A549 (cell line): Measurements from ENCODE around the gene PCGF2. TPM values are rescaled to one million over a fixed set of nuclear protein-coding genes. Genes with fewer than 3 reads are reported as not detected.

Source experiments
- ATAC-seq, 2 experiments: fragments of 200-7000 bp in 1 of 2; fragments of >200 bp in 1 of 2; cut with Nextera tagmentation in 1 of 2; cut with Tn5 transposase in 1 of 2; 3 replicates each; pipeline versions ENCODE4 v1.8.0 to v1.9.1; 2018 to 2020; ENCODE audit warnings: mild to moderate bottlenecking in 1 of 2, moderate library complexity in 1 of 2
- CTCF ChIA-PET: fragments of 300-600 bp; sonication (Branson Sonifier 250); formaldehyde crosslinking; extraction: SDS; loops from one replicate; lab custom pipeline; 2021; ENCODE audit warnings: antibody characterized with exemption, inconsistent platforms; lab: Yijun Ruan, JAX
- POLR2A ChIA-PET: fragments of 350-600 bp; formaldehyde crosslinking; extraction: SDS; loops from one replicate; lab custom pipeline; 2021; ENCODE audit warnings: antibody characterized with exemption, inconsistent platforms; lab: Yijun Ruan, JAX
- DNase-seq, 2 experiments: peaks; one replicate each; pipeline versions ENCODE4 v3.0.0 to v3.0.0-alpha.2; 2011 to 2016; ENCODE audit warnings: low read depth in 1 of 2, low spot score in 1 of 2
- FAIRE-seq: peaks from 2 replicates; lab custom pipeline; 2011; peaks lifted over from hg19 to GRCh38; lab: Jason Lieb, UNC
- H3K27ac ChIP-seq, 2 experiments: fragments of >200 bp; sonication (Bioruptor Twin); formaldehyde crosslinking; 3 replicates each; pipeline ENCODE4 v1.5.1; 2016 to 2017
- H3K4me1 ChIP-seq: fragments of >200 bp; sonication (Bioruptor Twin); formaldehyde crosslinking; 3 replicates; pipeline ENCODE4 v1.6.1; 2016
- H3K4me2 ChIP-seq: fragments of >200 bp; sonication (Bioruptor Twin); formaldehyde crosslinking; 3 replicates; pipeline ENCODE4 v1.6.1; 2016
- H3K4me3 ChIP-seq: fragments of >200 bp; sonication (Bioruptor Twin); formaldehyde crosslinking; 3 replicates; pipeline ENCODE4 v1.5.1; 2016
- H3K9me3 ChIP-seq: fragments of >200 bp; sonication (Bioruptor Twin); formaldehyde crosslinking; 3 replicates; pipeline ENCODE4 v1.6.1; 2016
- BHLHE40 ChIP-seq: IDR thresholded peaks from 2 replicates; pipeline ENCODE4 v1.6.1; 2012; ENCODE audit warnings: low read depth, low read length, inconsistent platforms
- CEBPB ChIP-seq, 2 experiments: fragments of >200 bp in 1 of 2; sonication (Bioruptor Twin) in 1 of 2; formaldehyde crosslinking in 1 of 2; IDR thresholded peaks; 2 replicates each; pipeline ENCODE4 v1.6.1; 2012 to 2016
- CHD2 ChIP-seq: fragments of 150-350 bp; IDR thresholded peaks from 2 replicates; pipeline ENCODE4 v1.6.1; 2014; ENCODE audit warnings: low read length; ENCODE audit not compliant: partially characterized antibody
- EHF ChIP-seq: fragments of 250-450 bp; sonication (Bioruptor Pico); IDR thresholded peaks from 2 replicates; pipeline ENCODE4 v1.5.0; 2020; ENCODE audit warnings: mild to moderate bottlenecking
- EHMT2 ChIP-seq: fragments of 200-600 bp; sonication (generic); IDR thresholded peaks from 2 replicates; pipeline ENCODE4 v1.6.1; 2016; ENCODE audit warnings: antibody characterized with exemption, low read depth, mild to moderate bottlenecking, moderate library complexity
- HDAC2 ChIP-seq: fragments of 200-600 bp; sonication (generic); IDR thresholded peaks from 2 replicates; pipeline ENCODE4 v1.6.1; 2016
- HOXA7 ChIP-seq: fragments of 250-450 bp; sonication (Bioruptor Pico); IDR thresholded peaks from 2 replicates; pipeline ENCODE4 v1.5.0; 2020; ENCODE audit warnings: mild to moderate bottlenecking, moderate library complexity
- HOXB13 ChIP-seq: fragments of 250-450 bp; sonication (Bioruptor Pico); IDR thresholded peaks from 2 replicates; pipeline ENCODE4 v1.5.0; 2020; ENCODE audit warnings: low read depth, mild to moderate bottlenecking, moderate library complexity
- JUN ChIP-seq, 2 experiments: fragments of >200 bp; sonication (Bioruptor Twin); formaldehyde crosslinking; IDR thresholded peaks; 2 replicates in 1 of 2; 3 replicates in 1 of 2; pipeline ENCODE4 v1.6.1; 2016 to 2017
- JUNB ChIP-seq: fragments of >200 bp; sonication (Bioruptor Twin); formaldehyde crosslinking; IDR thresholded peaks from 2 replicates; pipeline ENCODE4 v1.6.1; 2016
- KDM1A ChIP-seq: fragments of 200-600 bp; sonication (generic); IDR thresholded peaks from 2 replicates; pipeline ENCODE4 v1.6.1; 2016; ENCODE audit warnings: low read depth, mild to moderate bottlenecking
- KDM5A ChIP-seq: fragments of 200-600 bp; sonication (generic); IDR thresholded peaks from 2 replicates; pipeline ENCODE4 v1.6.1; 2016; ENCODE audit warnings: antibody characterized with exemption, mild to moderate bottlenecking
- MAZ ChIP-seq: fragments of 150-350 bp; IDR thresholded peaks from 2 replicates; pipeline ENCODE4 v1.6.1; 2014; ENCODE audit warnings: antibody characterized with exemption, low read depth, low read length, borderline replicate concordance
- MYC ChIP-seq: IDR thresholded peaks from 2 replicates; pipeline ENCODE4 v1.6.1; 2012; ENCODE audit warnings: mild to moderate bottlenecking, inconsistent platforms, low read length, improper control_type of control experiment, borderline replicate concordance
- NFE2L2 ChIP-seq: fragments of 150-350 bp; conservative IDR thresholded peaks from 2 replicates; pipeline ENCODE4 v1.6.1; 2014; ENCODE audit warnings: low read length
- NPAS2 ChIP-seq: fragments of 250-450 bp; sonication (Bioruptor Pico); IDR thresholded peaks from 2 replicates; pipeline ENCODE4 v1.8.0; 2022; ENCODE audit warnings: mild to moderate bottlenecking, moderate library complexity, borderline replicate concordance
- PHF8 ChIP-seq: fragments of 200-600 bp; sonication (generic); IDR thresholded peaks from 2 replicates; pipeline ENCODE4 v1.6.1; 2016; ENCODE audit warnings: low read depth, mild to moderate bottlenecking, antibody characterized with exemption, moderate library complexity, borderline replicate concordance
- POLR2A ChIP-seq: IDR thresholded peaks from 2 replicates; pipeline ENCODE4 v1.6.1; 2012; ENCODE audit warnings: mild to moderate bottlenecking, low read length
- RAD21 ChIP-seq, 2 experiments: fragments of >200 bp in 1 of 2; sonication (Bioruptor Twin) in 1 of 2; formaldehyde crosslinking in 1 of 2; IDR thresholded peaks in 1 of 2; conservative IDR thresholded peaks in 1 of 2; 2 replicates in 1 of 2; 3 replicates in 1 of 2; pipeline ENCODE4 v1.6.1; 2012 to 2018; ENCODE audit warnings: inconsistent platforms in 1 of 2
- RFX5 ChIP-seq: fragments of 450-650 bp; IDR thresholded peaks from 2 replicates; pipeline ENCODE4 v1.7.1; 2014; ENCODE audit warnings: antibody characterized with exemption, mild to moderate bottlenecking, moderate library complexity
- SMC3 ChIP-seq: fragments of >200 bp; sonication (Bioruptor Twin); formaldehyde crosslinking; IDR thresholded peaks from 3 replicates; pipeline ENCODE4 v1.6.1; 2018; ENCODE audit warnings: inconsistent platforms
- SREBF2 ChIP-seq: fragments of 450-650 bp; IDR thresholded peaks from 2 replicates; pipeline ENCODE4 v1.6.1; 2014; ENCODE audit warnings: mild to moderate bottlenecking, moderate library complexity
- TP53 ChIP-seq: fragments of 250-450 bp; sonication (Bioruptor Pico); IDR thresholded peaks from 2 replicates; pipeline ENCODE4 v1.5.0; 2021; ENCODE audit warnings: mild to moderate bottlenecking, moderate library complexity
- ZFP36 ChIP-seq: fragments of 450-650 bp; IDR thresholded peaks from 2 replicates; pipeline ENCODE4 v1.6.1; 2014; ENCODE audit warnings: borderline replicate concordance; ENCODE audit not compliant: partially characterized antibody
- ZNF302 ChIP-seq: fragments of 250-450 bp; sonication (Bioruptor Pico); IDR thresholded peaks from 2 replicates; pipeline ENCODE4 v1.9.0; 2021; ENCODE audit warnings: inconsistent platforms, mild to moderate bottlenecking, moderate library complexity
- ZSCAN20 ChIP-seq: fragments of 250-450 bp; sonication (Bioruptor Pico); IDR thresholded peaks from 2 replicates; pipeline ENCODE4 v1.8.0; 2022; ENCODE audit warnings: mild to moderate bottlenecking, moderate library complexity
- WGBS: methylation state at CpG from one replicate; pipeline ENCODE4 v1.1.6; 2017; ENCODE audit errors: missing lambda C conversion rate; 5-methylcytosine and 5-hydroxymethylcytosine counted together
- polyA plus RNA-seq, 4 experiments: library from polyadenylated mRNA; depleted of rRNA in 3 of 4; stranded (reverse); fragments of >200 nt; fragmentation: RNase III in 1 of 4; extraction: RNeasy Plus Mini Kit Qiagen cat#74134 plus additional on column Dnase treatment in 1 of 4; gene quantifications; 2 replicates in 3 of 4; 3 replicates in 1 of 4; pipeline ENCODE4 v1.2.3, GENCODE V29; 2011 to 2017
- TF ChIP-seq, protein P1 (sequence below): fragments of 250-450 bp; sonication (Bioruptor Pico); IDR thresholded peaks from 2 replicates; pipeline ENCODE4 v1.5.0; 2020; ENCODE audit warnings: low read depth, mild to moderate bottlenecking, moderate library complexity
- TF ChIP-seq, protein P2 (sequence below): fragments of >200 bp; sonication (Bioruptor Twin); formaldehyde crosslinking; IDR thresholded peaks from 3 replicates; pipeline ENCODE4 v1.5.1; 2016
- TF ChIP-seq, protein P3 (sequence below): fragments of 250-450 bp; sonication (Bioruptor Pico); IDR thresholded peaks from 2 replicates; pipeline ENCODE4 v1.5.0; 2021; ENCODE audit warnings: mild to moderate bottlenecking, moderate library complexity, borderline replicate concordance
- TF ChIP-seq, protein P4 (sequence below): IDR thresholded peaks from 2 replicates; pipeline ENCODE4 v1.6.1; 2012
- TF ChIP-seq, protein P5 (sequence below): IDR thresholded peaks from 2 replicates; pipeline ENCODE4 v1.6.1; 2012; ENCODE audit warnings: low read depth, borderline replicate concordance
- TF ChIP-seq, protein P6 (sequence below): fragments of 150-350 bp; IDR thresholded peaks from 2 replicates; pipeline ENCODE4 v1.6.1; 2014; ENCODE audit warnings: low read depth, mild to moderate bottlenecking, low read length
- TF ChIP-seq, protein P7 (sequence below): fragments of >200 bp; sonication (Bioruptor Twin); formaldehyde crosslinking; IDR thresholded peaks from 2 replicates; pipeline ENCODE4 v1.6.1; 2016

PCGF2 gene
- polyA plus RNA-seq, 2 of the 4 experiments (the other 2 are of a cell fraction): 19.9 to 43.6 TPM

DNA sequence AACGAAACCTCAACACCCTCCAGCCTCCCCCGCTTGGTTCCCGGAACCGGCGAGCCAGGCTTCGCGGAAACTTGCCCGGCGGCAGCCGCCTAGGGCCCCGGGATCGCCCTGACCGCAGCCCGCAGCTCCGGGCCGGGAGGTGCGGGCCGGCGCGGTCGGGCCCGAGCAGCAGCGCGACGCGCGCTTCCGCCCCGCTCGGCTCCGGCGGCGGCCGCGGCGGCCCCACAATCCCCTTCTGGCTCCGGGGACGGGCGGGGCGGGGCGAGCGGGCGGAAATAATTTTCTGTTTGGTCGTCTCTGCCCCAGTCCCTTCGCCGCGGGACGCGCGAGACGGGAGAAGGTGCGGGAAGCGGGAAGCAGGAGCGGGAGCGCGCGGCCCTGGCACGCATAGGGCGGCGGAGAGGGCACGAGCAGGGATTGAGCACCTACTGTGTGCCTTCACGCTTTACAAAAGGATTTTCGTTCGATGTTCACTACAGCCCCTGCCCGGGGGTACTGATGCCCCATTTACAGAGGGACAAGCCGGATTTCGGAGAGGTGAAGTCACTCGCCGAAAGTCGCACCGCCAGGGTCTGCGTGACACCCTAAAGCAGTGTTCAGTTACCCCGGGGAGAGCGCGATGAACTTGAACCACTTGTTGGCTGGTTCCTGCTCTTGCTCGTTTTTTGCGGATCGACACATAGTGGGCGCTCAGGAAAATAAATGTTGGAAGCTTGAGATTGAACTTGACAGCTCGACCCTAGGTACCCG lies 45.8 kb downstream of the PCGF2 start:
- CTCF ChIA-PET: interaction anchor here (0.6 to 6.8 kb wide), 7 partner anchors 8 to 466 kb away, joined by 3 to 41 read pairs (median 7); partner anchors contain the start of gene CISD3
- WGBS: 4% methylated on average over 42 of the region's 81 CpGs
- peaks cover 47% of the 10 kb centered on the region for H3K4me1 ChIP-seq
- ATAC-seq (peak; percentile 67 to 78), FAIRE-seq (no peak), DNase-seq (peak; percentile 90 to 94)
- no peaks in the 10 kb centered on the region for H3K9me3 ChIP-seq
- H3K4me3 ChIP-seq: peak overlapping the region; percentile 56
- peak overlapping the region; percentile 84 to 96 for H3K27ac ChIP-seq
- peak overlapping the region; percentile 92 for H3K4me2 ChIP-seq
- POLR2A ChIA-PET: interaction anchor here (0.6 to 1.5 kb wide), 3 partner anchors 50 to 1774 kb away, joined by 3 to 5 read pairs (median 4); partner anchors contain the start of gene PSMB3
- TF ChIP-seq, protein P1, sequence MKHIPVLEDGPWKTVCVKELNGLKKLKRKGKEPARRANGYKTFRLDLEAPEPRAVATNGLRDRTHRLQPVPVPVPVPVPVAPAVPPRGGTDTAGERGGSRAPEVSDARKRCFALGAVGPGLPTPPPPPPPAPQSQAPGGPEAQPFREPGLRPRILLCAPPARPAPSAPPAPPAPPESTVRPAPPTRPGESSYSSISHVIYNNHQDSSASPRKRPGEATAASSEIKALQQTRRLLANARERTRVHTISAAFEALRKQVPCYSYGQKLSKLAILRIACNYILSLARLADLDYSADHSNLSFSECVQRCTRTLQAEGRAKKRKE: peak; percentile 98
- TF ChIP-seq CHD2 (peak; percentile 89), EHF (CRISPR knock-in tag) (peak; percentile 97), RAD21 (conservative IDR thresholded peaks at IDR 0.05 in 1 of 2, IDR thresholded peaks at IDR 0.05 in 1 of 2) (no peak), ZNF302 (CRISPR knock-in tag) (peak; percentile 82; the same call in 1 of the 2 replicates), RFX5 (no peak), SREBF2 (no peak), MAZ (no peak), TP53 (CRISPR knock-in tag) (peak; percentile 90), EHMT2 (no peak), JUN (IDR thresholded peaks at IDR 0.05) (peak; percentile 65 to 92; a peak in 4 of 5 replicates), HOXA7 (CRISPR knock-in tag) (0 out of 2 replicates have a peak, but pooled peaks have one; percentile 66), POLR2A (peak; percentile 85), NFE2L2 (no peak), KDM5A (no peak), HOXB13 (CRISPR knock-in tag) (peak; percentile 96), HDAC2 (no peak), MYC (no peak), BHLHE40 (no peak), PHF8 (peak; percentile 75; the same call in 1 of the 2 replicates), ZFP36 (no peak), ZSCAN20 (CRISPR knock-in tag) (peak; percentile 32; the same call in 1 of the 2 replicates), CEBPB (IDR thresholded peaks at IDR 0.05) (no peak), NPAS2 (CRISPR knock-in tag) (peak; percentile 28; the same call in 1 of the 2 replicates), KDM1A (no peak), JUNB (no peak), SMC3 (no peak)
- TF ChIP-seq, protein P2, sequence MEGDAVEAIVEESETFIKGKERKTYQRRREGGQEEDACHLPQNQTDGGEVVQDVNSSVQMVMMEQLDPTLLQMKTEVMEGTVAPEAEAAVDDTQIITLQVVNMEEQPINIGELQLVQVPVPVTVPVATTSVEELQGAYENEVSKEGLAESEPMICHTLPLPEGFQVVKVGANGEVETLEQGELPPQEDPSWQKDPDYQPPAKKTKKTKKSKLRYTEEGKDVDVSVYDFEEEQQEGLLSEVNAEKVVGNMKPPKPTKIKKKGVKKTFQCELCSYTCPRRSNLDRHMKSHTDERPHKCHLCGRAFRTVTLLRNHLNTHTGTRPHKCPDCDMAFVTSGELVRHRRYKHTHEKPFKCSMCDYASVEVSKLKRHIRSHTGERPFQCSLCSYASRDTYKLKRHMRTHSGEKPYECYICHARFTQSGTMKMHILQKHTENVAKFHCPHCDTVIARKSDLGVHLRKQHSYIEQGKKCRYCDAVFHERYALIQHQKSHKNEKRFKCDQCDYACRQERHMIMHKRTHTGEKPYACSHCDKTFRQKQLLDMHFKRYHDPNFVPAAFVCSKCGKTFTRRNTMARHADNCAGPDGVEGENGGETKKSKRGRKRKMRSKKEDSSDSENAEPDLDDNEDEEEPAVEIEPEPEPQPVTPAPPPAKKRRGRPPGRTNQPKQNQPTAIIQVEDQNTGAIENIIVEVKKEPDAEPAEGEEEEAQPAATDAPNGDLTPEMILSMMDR: no peak
- TF ChIP-seq, protein P3, sequence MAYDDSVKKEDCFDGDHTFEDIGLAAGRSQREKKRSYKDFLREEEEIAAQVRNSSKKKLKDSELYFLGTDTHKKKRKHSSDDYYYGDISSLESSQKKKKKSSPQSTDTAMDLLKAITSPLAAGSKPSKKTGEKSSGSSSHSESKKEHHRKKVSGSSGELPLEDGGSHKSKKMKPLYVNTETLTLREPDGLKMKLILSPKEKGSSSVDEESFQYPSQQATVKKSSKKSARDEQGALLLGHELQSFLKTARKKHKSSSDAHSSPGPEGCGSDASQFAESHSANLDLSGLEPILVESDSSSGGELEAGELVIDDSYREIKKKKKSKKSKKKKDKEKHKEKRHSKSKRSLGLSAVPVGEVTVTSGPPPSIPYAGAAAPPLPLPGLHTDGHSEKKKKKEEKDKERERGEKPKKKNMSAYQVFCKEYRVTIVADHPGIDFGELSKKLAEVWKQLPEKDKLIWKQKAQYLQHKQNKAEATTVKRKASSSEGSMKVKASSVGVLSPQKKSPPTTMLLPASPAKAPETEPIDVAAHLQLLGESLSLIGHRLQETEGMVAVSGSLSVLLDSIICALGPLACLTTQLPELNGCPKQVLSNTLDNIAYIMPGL (CRISPR knock-in tag): peak; percentile 88
- TF ChIP-seq, protein P4, sequence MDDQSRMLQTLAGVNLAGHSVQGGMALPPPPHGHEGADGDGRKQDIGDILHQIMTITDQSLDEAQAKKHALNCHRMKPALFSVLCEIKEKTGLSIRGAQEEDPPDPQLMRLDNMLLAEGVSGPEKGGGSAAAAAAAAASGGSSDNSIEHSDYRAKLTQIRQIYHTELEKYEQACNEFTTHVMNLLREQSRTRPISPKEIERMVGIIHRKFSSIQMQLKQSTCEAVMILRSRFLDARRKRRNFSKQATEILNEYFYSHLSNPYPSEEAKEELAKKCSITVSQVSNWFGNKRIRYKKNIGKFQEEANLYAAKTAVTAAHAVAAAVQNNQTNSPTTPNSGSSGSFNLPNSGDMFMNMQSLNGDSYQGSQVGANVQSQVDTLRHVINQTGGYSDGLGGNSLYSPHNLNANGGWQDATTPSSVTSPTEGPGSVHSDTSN: no peak
- TF ChIP-seq, protein P5, sequence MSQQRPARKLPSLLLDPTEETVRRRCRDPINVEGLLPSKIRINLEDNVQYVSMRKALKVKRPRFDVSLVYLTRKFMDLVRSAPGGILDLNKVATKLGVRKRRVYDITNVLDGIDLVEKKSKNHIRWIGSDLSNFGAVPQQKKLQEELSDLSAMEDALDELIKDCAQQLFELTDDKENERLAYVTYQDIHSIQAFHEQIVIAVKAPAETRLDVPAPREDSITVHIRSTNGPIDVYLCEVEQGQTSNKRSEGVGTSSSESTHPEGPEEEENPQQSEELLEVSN: peak; percentile 99
- TF ChIP-seq, protein P6, sequence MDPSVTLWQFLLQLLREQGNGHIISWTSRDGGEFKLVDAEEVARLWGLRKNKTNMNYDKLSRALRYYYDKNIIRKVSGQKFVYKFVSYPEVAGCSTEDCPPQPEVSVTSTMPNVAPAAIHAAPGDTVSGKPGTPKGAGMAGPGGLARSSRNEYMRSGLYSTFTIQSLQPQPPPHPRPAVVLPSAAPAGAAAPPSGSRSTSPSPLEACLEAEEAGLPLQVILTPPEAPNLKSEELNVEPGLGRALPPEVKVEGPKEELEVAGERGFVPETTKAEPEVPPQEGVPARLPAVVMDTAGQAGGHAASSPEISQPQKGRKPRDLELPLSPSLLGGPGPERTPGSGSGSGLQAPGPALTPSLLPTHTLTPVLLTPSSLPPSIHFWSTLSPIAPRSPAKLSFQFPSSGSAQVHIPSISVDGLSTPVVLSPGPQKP: no peak
- TF ChIP-seq, protein P7, sequence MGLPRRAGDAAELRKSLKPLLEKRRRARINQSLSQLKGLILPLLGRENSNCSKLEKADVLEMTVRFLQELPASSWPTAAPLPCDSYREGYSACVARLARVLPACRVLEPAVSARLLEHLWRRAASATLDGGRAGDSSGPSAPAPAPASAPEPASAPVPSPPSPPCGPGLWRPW: no peak
